SK-N-SH (cell line): ENCODE data around the gene RAI2. TPM values are rescaled to one million over a fixed set of nuclear protein-coding genes. Genes with fewer than 3 reads are reported as not detected.

Experiments used
- CTCF ChIA-PET: fragments of 300-600, 350-600 bp; formaldehyde crosslinking; extraction: SDS; loops from one replicate; lab custom pipeline; 2021; lab: Yijun Ruan, JAX
- POLR2A ChIA-PET: fragments of 350-600 bp; sonication (Branson Sonifier 250); formaldehyde crosslinking; extraction: SDS; loops from one replicate; lab custom pipeline; 2020; ENCODE audit warnings: antibody characterized with exemption, inconsistent platforms; lab: Yijun Ruan, JAX
- DNase-seq: peaks from one replicate; pipeline ENCODE4 v3.0.0; 2012
- H2AFZ ChIP-seq: fragments of 200-600 bp; sonication (generic); 2 replicates; pipeline ENCODE4 v1.8.1; 2016; ENCODE audit warnings: antibody characterized with exemption, mild to moderate bottlenecking, low read depth
- H3F3A ChIP-seq: fragments of 200-600 bp; sonication (generic); replicated peaks from 2 replicates; pipeline ENCODE3; 2016; ENCODE audit warnings: antibody characterized with exemption, mild to moderate bottlenecking; ENCODE audit not compliant: insufficient read depth
- H3K27ac ChIP-seq, 2 experiments: fragments of 200-500 bp in 1 of 2; fragments of 200-600 bp in 1 of 2; sonication (Bioruptor generic) in 1 of 2; sonication (generic), shearing (Covaris generic) in 1 of 2; 2 replicates each; pipeline versions ENCODE4 v1.5.1 to v1.6.1; 2014 to 2016; ENCODE audit warnings: low read depth in 2 of 2, inconsistent platforms in 1 of 2, low read length in 1 of 2, mild to moderate bottlenecking in 1 of 2, mixed read lengths in 1 of 2
- H3K27me3 ChIP-seq: fragments of 200-600 bp; sonication (generic), shearing (Covaris generic); 2 replicates; pipeline ENCODE4 v1.6.1; 2016; ENCODE audit warnings: mixed run types; ENCODE audit not compliant: insufficient read depth
- H3K36me3 ChIP-seq, 2 experiments: fragments of 200-500 bp in 1 of 2; fragments of 200-600 bp in 1 of 2; sonication (Bioruptor generic) in 1 of 2; sonication (generic) in 1 of 2; replicated peaks in 1 of 2; 2 replicates each; pipeline versions ENCODE3 to v1.5.1; 2014 to 2016; ENCODE audit warnings: low read length in 1 of 2, mild to moderate bottlenecking in 1 of 2; ENCODE audit not compliant: insufficient read depth in 2 of 2, control insufficient read depth in 1 of 2
- H3K4me1 ChIP-seq, 2 experiments: fragments of 200-500 bp in 1 of 2; fragments of 200-600 bp in 1 of 2; sonication (Bioruptor generic) in 1 of 2; sonication (generic), shearing (Covaris generic) in 1 of 2; 2 replicates each; pipeline versions ENCODE4 v1.5.1 to v1.6.1; 2014 to 2016; ENCODE audit warnings: low read depth in 1 of 2, low read length in 1 of 2, mixed run types in 1 of 2; ENCODE audit not compliant: insufficient read depth in 2 of 2, control insufficient read depth in 1 of 2
- H3K4me2 ChIP-seq: fragments of 200-600 bp; sonication (generic), shearing (Covaris generic); 2 replicates; pipeline ENCODE4 v1.6.1; 2017; ENCODE audit warnings: mixed run types
- H3K4me3 ChIP-seq, 2 experiments: fragments of 200-500 bp in 1 of 2; fragments of 200-600 bp in 1 of 2; sonication (Bioruptor generic) in 1 of 2; sonication (generic), shearing (Covaris generic) in 1 of 2; 2 replicates each; pipeline versions ENCODE4 v1.5.1 to v1.8.1; 2014 to 2016; ENCODE audit warnings: low read depth in 2 of 2, inconsistent platforms in 1 of 2, low read length in 1 of 2, mild to moderate bottlenecking in 1 of 2, mixed read lengths in 1 of 2, moderate library complexity in 1 of 2
- H3K79me2 ChIP-seq: fragments of 200-600 bp; sonication (generic); 2 replicates; pipeline ENCODE4 v1.8.1; 2017; ENCODE audit warnings: mild to moderate bottlenecking; ENCODE audit not compliant: insufficient read depth
- H3K9ac ChIP-seq: fragments of 200-600 bp; sonication (generic); 2 replicates; pipeline ENCODE4 v1.6.1; 2017; ENCODE audit warnings: mixed run types
- H3K9me2 ChIP-seq: fragments of 200-600 bp; sonication (generic); 2 replicates; pipeline ENCODE4 v1.6.1; 2017; ENCODE audit warnings: mixed run types
- H3K9me3 ChIP-seq: fragments of 200-600 bp; sonication (generic); 2 replicates; pipeline ENCODE4 v1.6.1; 2017; ENCODE audit warnings: mixed run types, mild to moderate bottlenecking, moderate library complexity
- H4K20me1 ChIP-seq: fragments of 200-600 bp; sonication (generic); 2 replicates; pipeline ENCODE4 v1.6.1; 2017; ENCODE audit warnings: mild to moderate bottlenecking, mixed run types; ENCODE audit not compliant: insufficient read depth
- CTCF ChIP-seq: fragments of 200-600 bp; sonication (generic); IDR thresholded peaks from 2 replicates; pipeline ENCODE4 v1.6.1; 2017; ENCODE audit warnings: antibody characterized with exemption, mild to moderate bottlenecking, moderate library complexity
- FOSL2 ChIP-seq: IDR thresholded peaks from 2 replicates; pipeline ENCODE4 v1.4.0; 2012; ENCODE audit warnings: low read depth, mild to moderate bottlenecking, moderate library complexity, borderline replicate concordance
- FOXJ3 ChIP-seq: sonication (generic); formaldehyde crosslinking; IDR thresholded peaks from 2 replicates; pipeline ENCODE4 v1.5.1; 2020; ENCODE audit warnings: mild to moderate bottlenecking, missing genetic modification reagents
- GABPA ChIP-seq: IDR thresholded peaks from 2 replicates; pipeline ENCODE4 v1.4.0; 2012; ENCODE audit warnings: low read depth, mild to moderate bottlenecking
- IRF3 ChIP-seq: fragments of 150-350 bp; IDR thresholded peaks from 2 replicates; pipeline ENCODE4 v1.6.1; 2016; ENCODE audit warnings: mild to moderate bottlenecking, low read depth, low read length
- MAX ChIP-seq: IDR thresholded peaks from 2 replicates; pipeline ENCODE4 v1.4.0; 2012; ENCODE audit warnings: low read depth
- MXI1 ChIP-seq: IDR thresholded peaks from 2 replicates; pipeline ENCODE4 v1.6.1; 2012; ENCODE audit warnings: mild to moderate bottlenecking, low read depth, low read length, improper control_type of control experiment
- NFIC ChIP-seq: IDR thresholded peaks from 2 replicates; pipeline ENCODE4 v1.4.0; 2012; ENCODE audit warnings: borderline replicate concordance
- RAD21 ChIP-seq: IDR thresholded peaks from 2 replicates; pipeline ENCODE4 v1.6.1; 2012; ENCODE audit warnings: mild to moderate bottlenecking, low read length
- RCOR1 ChIP-seq: fragments of 150-350 bp; IDR thresholded peaks from 2 replicates; pipeline ENCODE4 v1.6.1; 2017; ENCODE audit warnings: antibody characterized with exemption, low read length
- RXRA ChIP-seq: IDR thresholded peaks from 2 replicates; pipeline ENCODE4 v1.4.0; 2012; ENCODE audit warnings: low read depth, mild to moderate bottlenecking, borderline replicate concordance
- TCF12 ChIP-seq: IDR thresholded peaks from 2 replicates; pipeline ENCODE4 v1.4.0; 2012
- ZBTB33 ChIP-seq: IDR thresholded peaks from 2 replicates; pipeline ENCODE4 v1.4.0; 2012; ENCODE audit warnings: low read depth, borderline replicate concordance
- WGBS: methylation state at CpG from one replicate; pipeline ENCODE4 v1.1.6; 2017; ENCODE audit warnings: low lambda C conversion rate; 5-methylcytosine and 5-hydroxymethylcytosine counted together
- polyA plus RNA-seq, 3 experiments: library from polyadenylated mRNA; depleted of rRNA; stranded (reverse); fragments of >200 nt; gene quantifications; 2 replicates each; pipeline ENCODE4 v1.2.3, GENCODE V29; 2012

The RAI2 gene
- polyA plus RNA-seq, 1 of the 3 experiments (the other 2 are of a cell fraction), result 0.07 TPM

- H3K36me3 ChIP-seq, result no peaks in the 10 kb centered on the region
- no peaks in the 10 kb centered on the region for H3K4me1 ChIP-seq
- DNase-seq, result no peak
- TF ChIP-seq RAD21 (no peak), RXRA (no peak), MXI1 (no peak), IRF3 (no peak), FOSL2 (no peak), ZBTB33 (no peak), GABPA (no peak), CTCF (no peak), FOXJ3 (no peak), TCF12 (no peak), MAX (no peak), RCOR1 (no peak), NFIC (no peak)
- no peaks in the 10 kb centered on the region for H4K20me1 ChIP-seq
- no peaks in the 10 kb centered on the region for H3K9me2 ChIP-seq
- H3K4me3 ChIP-seq, result no peak overlapping the region
- H3K27ac ChIP-seq, result no peak overlapping the region
- CTCF ChIA-PET, result interaction anchor here (1.1 to 1.8 kb wide), 3 partner anchors 13 to 60 kb away, joined by 3 to 4 read pairs (median 4); no protein-coding TSS in a partner anchor
- H2AFZ ChIP-seq, result no peak overlapping the region
- no peaks in the 10 kb centered on the region for H3F3A ChIP-seq
- H3K4me2 ChIP-seq, result no peak overlapping the region
- 17% methylated on average over 7 of the region's 7 CpGs for WGBS
- H3K9ac ChIP-seq, result no peak overlapping the region
- no peaks in the 10 kb centered on the region for H3K79me2 ChIP-seq
- H3K9me3 ChIP-seq, result no peaks in the 10 kb centered on the region
- peaks cover 15% of the 10 kb centered on the region; the same call in 1 of the 2 replicates for H3K27me3 ChIP-seq
- POLR2A ChIA-PET, result no interaction called here
Measured at GRCh38 chrX:17848545-17849265, 12.4 kb downstream of the RAI2 start.
